ENCODE results near the gene CRB3. TPM values are rescaled to one million over a fixed set of nuclear protein-coding genes. Genes with fewer than 3 reads are reported as not detected.

CRB3 gene
- total and polyA plus RNA-seq, 2 of the 13 experiments (the other 11 are each of a cell fraction or from before 2014, with no cell fraction given) = 10.6 to 25.6 TPM

DNA sequence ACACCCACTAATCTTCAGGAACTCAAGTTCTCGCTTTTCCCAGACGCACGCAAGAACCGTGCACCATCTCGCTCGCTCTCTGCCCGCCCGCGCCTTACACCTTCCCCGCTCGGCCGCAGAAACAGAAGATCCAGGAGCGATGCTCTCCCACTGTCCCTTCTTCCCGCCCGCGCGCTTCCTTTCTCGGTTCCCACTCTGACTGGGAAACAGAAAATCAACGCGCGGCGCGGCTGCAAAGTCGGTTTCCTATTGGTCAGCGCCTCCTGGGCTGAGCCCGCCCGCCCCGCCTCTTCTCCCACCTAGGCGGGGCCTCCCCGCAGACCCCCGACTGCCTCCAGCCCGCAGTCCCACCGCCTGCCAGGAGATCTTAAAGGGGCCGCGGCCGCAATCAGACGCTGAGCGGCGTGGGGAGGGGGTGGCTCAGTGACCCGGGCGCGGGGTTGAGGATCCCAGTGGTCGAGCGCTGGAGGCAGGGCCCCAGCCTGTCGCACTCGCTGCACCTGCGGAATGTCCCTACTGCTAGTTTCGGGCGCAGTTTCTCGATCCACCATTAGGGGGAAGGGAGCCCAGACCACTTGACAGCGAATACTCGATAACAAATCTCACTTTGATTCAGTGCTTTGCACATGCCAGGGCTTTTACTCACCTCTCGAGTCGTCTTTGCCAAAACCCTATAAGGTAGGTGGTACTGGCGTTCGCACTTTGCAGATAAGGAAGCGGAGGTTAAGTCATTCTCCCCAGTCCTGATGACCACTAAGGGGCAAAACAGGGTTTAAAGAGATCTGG, 3.8 kb upstream of the CRB3 start (continued):
- TF ChIP-seq TEAD3 (CRISPR knock-in tag; optimal IDR thresholded peaks at IDR 0.05; ENCODE audit: borderline replicate concordance) = peak; percentile 69
- no peak for TF ChIP-seq LCORL (IDR thresholded peaks at IDR 0.05)
- peak; percentile 20; the same call in 1 of the 2 replicates for TF ChIP-seq LCORL (CRISPR knock-in tag; IDR thresholded peaks at IDR 0.05)
- TF ChIP-seq, protein P1, sequence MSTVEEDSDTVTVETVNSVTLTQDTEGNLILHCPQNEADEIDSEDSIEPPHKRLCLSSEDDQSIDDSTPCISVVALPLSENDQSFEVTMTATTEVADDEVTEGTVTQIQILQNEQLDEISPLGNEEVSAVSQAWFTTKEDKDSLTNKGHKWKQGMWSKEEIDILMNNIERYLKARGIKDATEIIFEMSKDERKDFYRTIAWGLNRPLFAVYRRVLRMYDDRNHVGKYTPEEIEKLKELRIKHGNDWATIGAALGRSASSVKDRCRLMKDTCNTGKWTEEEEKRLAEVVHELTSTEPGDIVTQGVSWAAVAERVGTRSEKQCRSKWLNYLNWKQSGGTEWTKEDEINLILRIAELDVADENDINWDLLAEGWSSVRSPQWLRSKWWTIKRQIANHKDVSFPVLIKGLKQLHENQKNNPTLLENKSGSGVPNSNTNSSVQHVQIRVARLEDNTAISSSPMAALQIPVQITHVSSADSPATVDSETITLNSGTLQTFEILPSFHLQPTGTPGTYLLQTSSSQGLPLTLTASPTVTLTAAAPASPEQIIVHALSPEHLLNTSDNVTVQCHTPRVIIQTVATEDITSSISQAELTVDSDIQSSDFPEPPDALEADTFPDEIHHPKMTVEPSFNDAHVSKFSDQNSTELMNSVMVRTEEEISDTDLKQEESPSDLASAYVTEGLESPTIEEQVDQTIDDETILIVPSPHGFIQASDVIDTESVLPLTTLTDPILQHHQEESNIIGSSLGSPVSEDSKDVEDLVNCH (CRISPR knock-in tag; IDR thresholded peaks at IDR 0.05) = no peak
- peak; percentile 57; the same call in 1 of the 2 replicates for TF ChIP-seq JUND (CRISPR knock-in tag; IDR thresholded peaks at IDR 0.05)
- TF ChIP-seq SP1 (IDR thresholded peaks at IDR 0.05) = no peak
- peak; percentile 58; the same call in 1 of the 2 replicates for TF ChIP-seq SP1 (CRISPR knock-in tag; IDR thresholded peaks at IDR 0.05)
- TF ChIP-seq SRSF1 (optimal IDR thresholded peaks at IDR 0.05; ENCODE audit: low read depth, low read length) = peak; percentile 76
- TF ChIP-seq EP300 (IDR thresholded peaks at IDR 0.05; ENCODE audit: low read depth in 2 of 2, low read length in 2 of 2) = no peak
- TF ChIP-seq EP300 (CRISPR knock-in tag; IDR thresholded peaks at IDR 0.05; ENCODE audit: borderline replicate concordance) = 0 out of 2 replicates have a peak, but pooled peaks have one; percentile 48
- 0 out of 2 replicates have a peak, but pooled peaks have one; percentile 40 for TF ChIP-seq ZNF12 (CRISPR knock-in tag; IDR thresholded peaks at IDR 0.05)
- TF ChIP-seq SP4 (CRISPR knock-in tag; IDR thresholded peaks at IDR 0.05) = peak; percentile 72
- TF ChIP-seq KDM3A (CRISPR knock-in tag; IDR thresholded peaks at IDR 0.05; ENCODE audit: low read depth) = 0 out of 2 replicates have a peak, but pooled peaks have one; percentile 59
- TF ChIP-seq PPARG (CRISPR knock-in tag; conservative IDR thresholded peaks at IDR 0.05) = 0 out of 2 replicates have a peak, but pooled peaks have one; percentile 23
- no peak for TF ChIP-seq IKZF1 (IDR thresholded peaks at IDR 0.05)
- TF ChIP-seq SAP130 (CRISPR knock-in tag; IDR thresholded peaks at IDR 0.05; ENCODE audit: low read depth) = peak; percentile 75
- TF ChIP-seq, protein P2, sequence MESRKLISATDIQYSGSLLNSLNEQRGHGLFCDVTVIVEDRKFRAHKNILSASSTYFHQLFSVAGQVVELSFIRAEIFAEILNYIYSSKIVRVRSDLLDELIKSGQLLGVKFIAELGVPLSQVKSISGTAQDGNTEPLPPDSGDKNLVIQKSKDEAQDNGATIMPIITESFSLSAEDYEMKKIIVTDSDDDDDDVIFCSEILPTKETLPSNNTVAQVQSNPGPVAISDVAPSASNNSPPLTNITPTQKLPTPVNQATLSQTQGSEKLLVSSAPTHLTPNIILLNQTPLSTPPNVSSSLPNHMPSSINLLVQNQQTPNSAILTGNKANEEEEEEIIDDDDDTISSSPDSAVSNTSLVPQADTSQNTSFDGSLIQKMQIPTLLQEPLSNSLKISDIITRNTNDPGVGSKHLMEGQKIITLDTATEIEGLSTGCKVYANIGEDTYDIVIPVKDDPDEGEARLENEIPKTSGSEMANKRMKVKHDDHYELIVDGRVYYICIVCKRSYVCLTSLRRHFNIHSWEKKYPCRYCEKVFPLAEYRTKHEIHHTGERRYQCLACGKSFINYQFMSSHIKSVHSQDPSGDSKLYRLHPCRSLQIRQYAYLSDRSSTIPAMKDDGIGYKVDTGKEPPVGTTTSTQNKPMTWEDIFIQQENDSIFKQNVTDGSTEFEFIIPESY (CRISPR knock-in tag; IDR thresholded peaks at IDR 0.05) = 0 out of 2 replicates have a peak, but pooled peaks have one; percentile 32
- TF ChIP-seq, protein P3, sequence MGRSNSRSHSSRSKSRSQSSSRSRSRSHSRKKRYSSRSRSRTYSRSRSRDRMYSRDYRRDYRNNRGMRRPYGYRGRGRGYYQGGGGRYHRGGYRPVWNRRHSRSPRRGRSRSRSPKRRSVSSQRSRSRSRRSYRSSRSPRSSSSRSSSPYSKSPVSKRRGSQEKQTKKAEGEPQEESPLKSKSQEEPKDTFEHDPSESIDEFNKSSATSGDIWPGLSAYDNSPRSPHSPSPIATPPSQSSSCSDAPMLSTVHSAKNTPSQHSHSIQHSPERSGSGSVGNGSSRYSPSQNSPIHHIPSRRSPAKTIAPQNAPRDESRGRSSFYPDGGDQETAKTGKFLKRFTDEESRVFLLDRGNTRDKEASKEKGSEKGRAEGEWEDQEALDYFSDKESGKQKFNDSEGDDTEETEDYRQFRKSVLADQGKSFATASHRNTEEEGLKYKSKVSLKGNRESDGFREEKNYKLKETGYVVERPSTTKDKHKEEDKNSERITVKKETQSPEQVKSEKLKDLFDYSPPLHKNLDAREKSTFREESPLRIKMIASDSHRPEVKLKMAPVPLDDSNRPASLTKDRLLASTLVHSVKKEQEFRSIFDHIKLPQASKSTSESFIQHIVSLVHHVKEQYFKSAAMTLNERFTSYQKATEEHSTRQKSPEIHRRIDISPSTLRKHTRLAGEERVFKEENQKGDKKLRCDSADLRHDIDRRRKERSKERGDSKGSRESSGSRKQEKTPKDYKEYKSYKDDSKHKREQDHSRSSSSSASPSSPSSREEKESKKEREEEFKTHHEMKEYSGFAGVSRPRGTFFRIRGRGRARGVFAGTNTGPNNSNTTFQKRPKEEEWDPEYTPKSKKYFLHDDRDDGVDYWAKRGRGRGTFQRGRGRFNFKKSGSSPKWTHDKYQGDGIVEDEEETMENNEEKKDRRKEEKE (IDR thresholded peaks at IDR 0.05) = no peak
- TF ChIP-seq ZMAT3 (CRISPR knock-in tag; conservative IDR thresholded peaks at IDR 0.05) = no peak
- TF ChIP-seq PCBP2 (optimal IDR thresholded peaks at IDR 0.05; ENCODE audit: low read depth, low read length, poor library complexity, severe bottlenecking) = no peak
- peak; percentile 45 for TF ChIP-seq SALL1 (CRISPR knock-in tag; IDR thresholded peaks at IDR 0.05)
- 0 out of 2 replicates have a peak, but pooled peaks have one; percentile 37 for TF ChIP-seq ZNF430 (CRISPR knock-in tag; IDR thresholded peaks at IDR 0.05)
- TF ChIP-seq ZNF101 (CRISPR knock-in tag; IDR thresholded peaks at IDR 0.05; ENCODE audit: borderline replicate concordance, low read depth) = no peak
- TF ChIP-seq NCOA2 (CRISPR knock-in tag; IDR thresholded peaks at IDR 0.05) = peak; percentile 28; the same call in 1 of the 2 replicates
- TF ChIP-seq ZSCAN20 (CRISPR knock-in tag; IDR thresholded peaks at IDR 0.05; ENCODE audit: borderline replicate concordance) = no peak

All from HepG2 (cell line).